Skin of body (tissue), 2 donors: ENCODE results near the gene KLK3. TPM values are rescaled to one million over a fixed set of nuclear protein-coding genes. Genes with fewer than 3 reads are reported as not detected.
"Not testable (repeated sequence)": the region's sequence is repeated elsewhere in the genome, so short reads cannot be mapped to it uniquely, and the experiment has no call there.

ENCODE experiments used
- DNase-seq: peaks from one replicate; lab custom pipeline; 2025; lab: John Stamatoyannopoulos, UW
- total RNA-seq: library from RNA; depleted of rRNA; stranded (reverse); fragments of >200 nt; gene quantifications from one replicate; pipeline ENCODE4 v1.2.3, GENCODE V29; 2014

KLK3 gene
- total RNA-seq = not detected

GRCh38 chr19:50854636-50855410 lies at the start of gene KLK3:
Gene KLK3 (plus strand): TSS chr19:50854915. CDS start chr19:50854956, 41 bp downstream.
- no peak for DNase-seq

DNA sequence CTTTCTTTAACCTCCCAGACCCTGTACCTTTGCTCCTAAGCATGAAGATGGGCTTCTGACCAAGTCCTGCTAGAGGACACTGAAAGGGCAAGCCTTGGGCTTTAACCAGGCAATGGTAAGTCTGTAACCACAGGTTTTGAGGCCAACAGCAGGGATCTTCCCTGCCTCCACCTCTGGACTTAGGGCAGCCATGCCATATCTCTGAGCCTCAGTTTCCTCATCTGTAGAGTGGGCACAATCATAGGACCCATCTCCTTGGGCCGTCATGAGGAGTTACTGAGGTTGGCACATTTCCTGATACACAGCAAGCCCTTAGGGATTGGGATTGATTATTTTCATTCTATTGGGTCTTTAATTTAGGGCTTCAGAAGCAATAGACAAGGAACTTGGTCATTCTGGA lies 45.9 kb upstream of the KLK3 start:
- no peak for DNase-seq

GRCh38 chr19:50811622-50812238 lies 43.0 kb upstream of the KLK3 start:
- DNase-seq = not testable (repeated sequence)

- DNase-seq = no peak
Measured at GRCh38 chr19:50812474-50812873, 42.2 kb upstream of the KLK3 start.

- no peak for DNase-seq
Measured at GRCh38 chr19:50814883-50815282, 39.8 kb upstream of the KLK3 start.

- no peak for DNase-seq
Measured at GRCh38 chr19:50815439-50815838, 39.3 kb upstream of the KLK3 start.

DNA sequence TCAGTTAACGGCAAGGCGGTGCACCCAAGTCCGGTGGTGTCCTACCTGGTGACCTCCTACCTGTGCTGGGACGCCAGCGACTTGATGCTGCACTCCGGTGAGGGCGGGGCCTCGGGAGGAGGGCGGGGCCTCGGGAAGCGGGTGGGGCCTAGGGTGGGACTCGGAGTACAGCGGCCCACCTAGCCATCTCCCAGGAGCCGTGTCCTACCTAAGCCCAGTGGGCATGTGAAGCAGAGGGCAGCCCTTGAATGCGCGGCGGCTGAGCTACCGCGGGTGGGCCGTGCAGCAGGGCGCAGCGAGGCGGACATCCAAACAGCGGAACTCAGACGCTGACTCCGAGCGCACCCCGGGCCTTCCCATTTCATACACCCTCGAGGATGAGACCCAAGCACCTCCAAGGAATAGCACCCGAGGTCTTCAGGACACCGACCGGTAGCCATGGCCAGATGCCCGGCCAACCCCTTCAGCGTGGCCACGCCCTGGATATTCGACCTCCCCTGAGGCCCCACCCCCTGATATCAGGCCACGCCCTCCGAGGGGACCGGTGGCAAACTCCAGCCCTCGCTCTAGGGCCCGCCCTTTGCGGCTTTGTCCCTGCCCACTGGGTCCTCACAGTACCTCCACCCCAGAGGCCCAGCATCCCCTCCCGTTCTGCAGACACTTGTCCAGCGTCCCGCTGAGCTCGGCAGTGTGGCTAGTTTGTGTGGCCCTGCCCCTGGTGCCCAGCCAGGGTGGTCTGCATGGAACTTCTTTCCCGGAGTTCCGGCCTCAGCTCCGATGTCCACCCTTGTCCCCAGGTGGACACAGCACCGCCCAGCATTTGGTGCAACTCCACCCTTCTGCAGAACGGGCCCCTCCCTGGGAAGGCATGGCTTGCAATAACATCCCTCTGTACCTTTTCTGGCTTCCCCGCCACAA lies 36.5 kb upstream of the KLK3 start:
- DNase-seq = no peak

- DNase-seq = no peak
Measured at GRCh38 chr19:50818859-50819472, 35.7 kb upstream of the KLK3 start.

DNA sequence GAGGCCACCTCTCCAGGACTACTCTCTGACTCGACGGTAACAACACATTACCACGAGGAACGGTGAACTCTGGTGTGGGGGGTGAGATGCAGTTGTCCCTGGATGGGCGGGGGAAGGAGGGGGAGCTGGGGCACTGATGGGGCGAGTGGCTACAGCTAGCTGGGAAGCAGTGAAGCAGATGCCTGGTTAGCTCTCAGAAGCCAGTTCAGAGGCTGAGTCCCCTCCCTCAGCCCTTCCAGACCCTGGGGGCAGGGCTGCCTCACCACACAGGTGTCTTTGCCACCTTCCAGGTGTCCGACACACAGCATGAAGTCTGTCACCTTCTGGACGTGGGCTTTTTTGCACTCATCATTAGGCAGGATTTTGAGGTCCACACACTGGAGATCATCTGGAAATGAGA lies 35.1 kb upstream of the KLK3 start:
- no peak for DNase-seq

DNA sequence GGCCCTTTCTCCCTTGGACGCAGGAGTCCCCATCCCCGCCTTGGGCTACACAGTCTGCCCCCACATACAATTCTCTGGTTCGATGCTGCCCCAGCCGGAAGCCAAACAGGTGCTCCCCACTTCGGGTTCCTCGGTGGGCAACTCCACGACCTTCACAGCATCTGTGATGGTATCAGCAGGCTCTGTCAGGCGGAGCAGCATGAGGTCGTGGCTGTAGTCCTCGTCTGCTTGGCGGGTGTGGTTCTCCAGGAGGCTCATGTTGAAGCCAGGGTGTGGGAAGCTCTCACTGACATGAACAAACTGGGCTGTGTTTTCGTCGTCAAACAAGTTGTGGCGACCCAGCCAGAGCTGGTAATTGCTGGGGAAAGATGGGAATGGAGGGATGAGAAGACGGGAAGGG lies 34.6 kb upstream of the KLK3 start:
- DNase-seq = no peak

DNA sequence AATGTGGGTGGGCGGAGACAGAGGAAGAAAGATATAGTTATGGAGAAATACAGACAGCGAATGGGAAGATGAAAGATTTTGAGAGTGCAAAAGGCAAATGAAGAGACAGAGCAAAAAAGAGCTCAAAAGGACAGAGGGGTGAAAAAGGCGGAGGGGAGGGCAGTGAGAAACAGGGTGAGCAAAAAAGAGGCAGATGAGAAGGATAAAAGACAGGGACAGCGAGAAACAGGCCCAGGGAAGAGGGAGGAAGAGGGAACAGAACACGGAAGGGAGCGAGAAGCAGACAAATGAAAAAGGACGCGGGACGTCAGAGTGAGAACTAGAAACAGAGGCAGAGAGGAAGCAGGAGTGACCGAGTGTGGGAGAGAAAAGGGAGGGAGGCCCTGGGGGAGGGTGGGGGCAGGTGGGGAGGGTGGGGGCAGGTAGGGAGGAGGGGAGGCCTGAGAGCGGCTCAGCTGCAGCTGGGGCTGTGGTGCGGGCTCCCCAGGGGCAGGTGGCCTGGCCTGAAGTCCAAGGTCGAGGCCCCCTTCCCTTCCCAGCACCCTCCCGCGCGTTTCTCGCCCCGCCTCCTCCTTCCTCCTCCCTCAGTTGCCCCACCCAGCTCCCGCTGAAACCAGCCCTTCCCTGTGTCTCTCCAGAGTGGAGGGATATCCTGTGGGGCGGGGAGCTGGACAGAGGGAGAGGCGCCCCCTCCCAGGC lies 34.0 kb upstream of the KLK3 start:
- no peak for DNase-seq

DNA sequence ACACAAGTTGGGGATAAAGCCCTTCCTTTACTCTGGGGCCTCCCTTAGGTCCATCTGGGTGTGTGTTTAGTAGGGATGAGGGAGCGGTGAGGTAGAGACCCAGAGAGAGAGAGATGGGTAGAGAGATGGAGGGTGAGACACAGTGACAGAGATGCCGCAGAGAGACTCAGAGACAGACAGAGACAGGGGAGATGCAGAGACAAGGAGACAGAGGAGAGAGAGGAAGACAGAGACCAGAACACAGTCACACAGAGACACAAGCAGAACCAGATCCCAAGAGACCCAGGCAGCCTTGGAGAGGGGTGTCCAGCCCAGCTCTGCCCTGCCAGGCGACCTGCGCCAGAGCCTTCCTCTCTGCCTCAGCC lies 33.5 kb upstream of the KLK3 start:
- no peak for DNase-seq

DNA sequence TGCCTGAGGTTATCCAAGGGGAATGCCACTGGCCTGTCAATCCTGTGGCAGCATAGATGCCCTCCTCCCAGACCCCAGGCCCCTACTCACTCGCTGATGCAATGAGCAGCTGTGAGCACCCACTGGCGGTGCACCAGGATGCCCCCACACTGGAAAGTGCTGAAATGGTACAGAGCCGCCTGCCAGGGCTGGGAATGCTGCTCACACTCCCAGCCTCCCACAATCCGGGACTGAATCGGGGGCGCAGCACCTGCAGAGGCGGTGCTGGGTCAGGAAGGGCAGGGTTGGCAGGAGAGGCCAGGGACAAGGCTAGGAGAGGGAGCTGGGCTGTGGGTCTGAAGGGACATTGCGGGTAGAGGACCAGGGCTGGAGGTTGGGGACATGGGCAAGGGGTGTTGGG lies 33.1 kb upstream of the KLK3 start:
- DNase-seq = no peak

DNA sequence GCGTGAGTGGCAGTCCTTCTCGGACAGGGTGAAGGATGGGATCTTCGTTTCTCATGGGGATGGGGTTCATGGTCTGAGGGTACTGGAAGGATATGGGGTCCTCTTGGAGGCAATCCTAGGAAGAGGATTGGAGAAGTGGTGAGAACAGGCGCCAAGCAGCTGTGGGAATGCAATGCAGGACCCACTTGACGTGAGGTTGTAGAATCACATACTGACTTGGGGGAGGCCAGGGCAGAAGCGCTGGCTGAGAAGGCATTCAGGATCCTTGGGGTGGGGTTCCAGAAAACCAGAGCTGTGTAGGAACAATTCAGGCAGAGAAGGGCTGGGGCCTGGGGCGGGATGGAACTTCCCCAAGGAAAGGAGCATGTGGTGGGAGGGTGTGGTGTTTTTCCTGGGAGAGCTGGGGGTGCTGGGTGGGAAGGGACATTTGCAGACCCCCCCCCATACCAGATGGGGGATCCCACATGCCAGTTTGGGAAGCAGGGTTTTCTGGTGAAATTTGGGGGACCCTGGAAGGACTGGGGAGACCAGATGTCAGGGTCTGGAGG lies 32.0 kb upstream of the KLK3 start:
- no peak for DNase-seq

GRCh38 chr19:50823389-50824042 lies 31.2 kb upstream of the KLK3 start, which contains the start of gene KLK1:
Gene KLK1 (minus strand): TSS chr19:50823787. CDS start chr19:50823748, 39 bp downstream.
- no peak for DNase-seq

DNA sequence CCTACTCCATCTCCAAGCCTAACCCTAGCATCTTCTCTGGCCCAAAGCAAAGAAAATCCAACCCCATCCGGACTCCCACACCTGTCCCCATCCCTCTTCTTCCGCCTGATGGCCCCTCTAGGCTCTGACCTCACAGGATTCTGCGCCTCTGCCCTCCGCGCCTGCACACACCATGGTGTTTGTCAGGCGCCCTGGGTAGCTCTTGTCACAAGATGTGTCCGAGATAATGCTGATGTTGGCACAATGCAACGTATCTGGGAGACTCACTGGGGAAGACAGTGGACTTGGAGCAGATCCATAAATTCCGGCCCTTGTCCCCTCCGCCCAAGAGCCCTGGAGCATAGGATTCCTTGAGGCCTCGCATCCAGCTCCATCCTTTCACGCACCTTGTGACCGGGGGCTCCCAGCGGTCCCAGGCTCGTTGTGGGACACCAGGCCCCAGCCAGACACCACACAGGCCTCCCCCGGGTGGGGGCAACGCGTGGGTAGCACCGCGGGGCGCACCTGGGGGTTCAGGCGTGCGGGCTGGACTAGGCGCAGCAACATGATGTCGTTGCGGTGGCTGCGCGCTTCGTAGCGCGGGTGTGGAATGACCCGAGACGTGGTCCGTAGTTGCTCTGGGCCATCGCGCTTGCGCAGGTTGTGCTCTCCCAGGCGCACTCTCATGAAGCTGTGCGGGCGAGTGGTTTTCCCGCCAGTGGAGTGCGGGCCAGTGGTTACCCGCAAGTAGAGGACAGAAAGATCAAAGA lies 28.0 kb upstream of the KLK3 start:
- no peak for DNase-seq

- DNase-seq = no peak
Measured at GRCh38 chr19:50827476-50827875, 27.2 kb upstream of the KLK3 start.

DNA sequence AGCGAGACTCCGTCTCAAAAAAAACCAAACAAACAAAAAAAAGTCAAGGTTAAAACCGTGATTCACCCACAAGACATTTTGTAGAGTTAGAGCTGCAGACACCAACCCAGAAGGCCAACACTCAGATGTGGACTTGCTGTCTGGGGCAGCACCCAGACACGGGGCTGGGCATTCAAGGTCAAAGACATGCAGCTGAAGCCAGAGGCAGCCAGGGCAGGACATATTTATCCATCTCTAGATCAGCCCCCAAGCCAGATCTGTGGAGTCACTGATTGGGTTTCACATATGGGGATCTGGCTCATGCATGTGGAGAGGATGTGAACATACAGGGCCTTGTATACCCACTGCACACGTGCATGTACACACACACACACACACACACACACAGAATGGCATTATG lies 24.9 kb upstream of the KLK3 start:
- no peak for DNase-seq

DNA sequence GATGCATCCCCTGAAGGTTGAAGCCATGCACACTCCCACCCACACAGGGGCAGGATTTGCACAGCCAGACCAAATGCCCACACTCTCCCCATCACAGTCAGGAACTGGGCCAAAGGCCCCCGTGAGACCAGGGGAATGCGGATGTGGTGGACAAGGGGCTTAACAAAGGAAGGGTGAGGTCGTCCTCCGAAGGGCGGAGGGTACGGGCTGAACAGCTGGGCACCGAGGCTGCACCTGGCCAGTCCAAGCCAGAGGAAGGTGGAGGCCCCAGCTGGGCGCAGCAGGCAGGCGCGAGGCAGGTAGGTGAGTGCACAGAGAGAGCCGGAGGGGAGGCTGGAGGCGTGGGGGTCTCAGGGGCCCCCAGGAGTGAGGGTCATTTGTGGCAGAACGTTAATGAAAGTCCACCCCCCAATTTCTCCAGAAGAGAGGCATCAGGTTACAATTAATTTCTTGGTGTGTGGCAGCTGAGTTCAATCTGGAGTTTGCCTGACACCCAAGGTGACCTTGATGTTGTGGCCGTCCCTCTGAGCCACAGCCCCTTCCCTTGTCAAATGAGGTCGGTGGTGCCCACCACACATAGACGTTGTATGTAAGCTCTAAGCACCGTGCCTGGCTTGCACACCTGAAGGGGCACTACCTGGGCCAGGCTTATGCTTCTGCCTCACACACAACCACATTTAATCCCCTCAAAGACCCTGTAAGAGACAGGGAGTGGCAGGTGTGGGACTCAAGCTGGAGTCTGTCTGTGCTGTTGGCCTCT lies 24.3 kb upstream of the KLK3 start:
- DNase-seq = no peak
